HG03378 (cell line): ENCODE data around the gene SLC22A1.
"Not testable (repeated sequence)": the region's sequence is repeated elsewhere in the genome, so short reads cannot be mapped to it uniquely, and the experiment has no call there.

Experiments used
- ATAC-seq: cut with Tn5 transposase; IDR thresholded peaks from one replicate; pipeline ENCODE4 v1.9.1; 2021; ENCODE audit warnings: mild to moderate bottlenecking, moderate library complexity; ENCODE audit not compliant: unreplicated experiment

The SLC22A1 gene

DNA sequence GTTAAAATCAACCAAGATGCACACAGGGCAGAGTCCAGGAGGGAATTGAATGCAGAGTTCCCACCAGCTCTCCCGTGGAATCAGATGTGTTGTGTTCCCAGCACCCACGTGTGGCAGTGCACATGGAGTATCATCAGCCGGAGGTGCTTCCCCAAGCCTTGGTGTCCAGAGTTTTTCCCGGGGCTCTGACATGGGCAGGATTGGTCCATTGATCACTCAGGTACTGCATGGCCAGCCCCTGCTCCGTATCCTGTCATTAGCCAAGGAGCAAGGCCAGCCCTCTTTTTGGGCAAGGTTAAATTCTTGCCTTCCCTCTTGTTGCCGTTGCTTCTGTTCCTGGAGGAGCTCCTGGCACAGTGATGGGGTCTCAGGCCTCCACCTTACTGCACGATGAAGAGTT, 28.6 kb upstream of the SLC22A1 start:
- no peak for ATAC-seq

DNA sequence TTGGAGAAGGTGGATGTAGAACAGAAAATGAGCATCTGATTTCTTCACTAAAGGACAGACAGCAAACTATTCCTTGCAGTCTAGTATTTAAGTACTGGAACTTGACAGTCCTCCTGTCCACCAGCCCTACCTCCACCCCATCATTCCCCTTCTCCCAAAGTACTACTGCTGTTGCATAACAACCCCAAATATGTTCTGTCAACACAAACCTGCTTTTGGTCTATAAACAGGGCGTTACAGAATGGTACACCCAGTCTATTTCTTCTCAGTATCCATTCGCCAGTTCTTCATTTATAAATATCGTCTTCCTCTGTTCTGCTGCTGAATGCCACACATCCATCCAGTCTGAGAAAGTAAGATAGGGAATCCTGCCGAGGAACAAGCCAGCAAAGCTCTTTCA, 27.7 kb upstream of the SLC22A1 start:
- no peak for ATAC-seq

DNA sequence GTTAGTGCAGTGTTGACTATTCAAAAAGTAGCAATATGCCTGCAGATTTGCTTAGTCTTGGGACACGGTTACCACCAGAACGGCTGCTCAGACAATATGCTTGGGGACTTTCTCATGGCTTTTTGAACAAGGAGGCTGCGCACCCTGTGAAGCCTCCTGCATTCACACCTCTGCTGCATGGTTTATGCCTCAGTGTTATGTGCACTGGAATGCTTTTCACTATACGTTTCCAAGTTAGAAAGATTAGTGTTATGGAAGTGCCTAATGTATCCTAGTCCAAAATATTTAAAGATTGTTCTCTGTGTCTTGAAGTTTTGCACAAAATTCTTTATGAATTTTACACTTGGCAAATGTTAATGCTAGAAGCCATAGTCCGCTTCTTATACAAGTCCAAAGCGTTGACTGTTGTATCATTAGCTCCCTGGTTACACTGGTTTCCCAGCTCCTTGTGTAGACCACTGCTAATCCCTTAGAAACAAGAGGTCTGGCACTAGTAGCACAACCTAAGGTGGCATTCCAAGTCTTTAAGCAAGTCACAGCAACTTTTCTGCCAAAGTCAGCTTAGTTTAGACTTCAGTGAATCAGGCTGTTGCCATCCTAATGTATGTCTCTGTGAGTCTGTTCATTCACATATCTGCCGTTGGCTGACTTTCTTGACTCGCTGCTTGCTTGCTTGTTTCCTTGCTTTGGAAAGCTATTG, 26.3 kb upstream of the SLC22A1 start:
- no peak for ATAC-seq

DNA sequence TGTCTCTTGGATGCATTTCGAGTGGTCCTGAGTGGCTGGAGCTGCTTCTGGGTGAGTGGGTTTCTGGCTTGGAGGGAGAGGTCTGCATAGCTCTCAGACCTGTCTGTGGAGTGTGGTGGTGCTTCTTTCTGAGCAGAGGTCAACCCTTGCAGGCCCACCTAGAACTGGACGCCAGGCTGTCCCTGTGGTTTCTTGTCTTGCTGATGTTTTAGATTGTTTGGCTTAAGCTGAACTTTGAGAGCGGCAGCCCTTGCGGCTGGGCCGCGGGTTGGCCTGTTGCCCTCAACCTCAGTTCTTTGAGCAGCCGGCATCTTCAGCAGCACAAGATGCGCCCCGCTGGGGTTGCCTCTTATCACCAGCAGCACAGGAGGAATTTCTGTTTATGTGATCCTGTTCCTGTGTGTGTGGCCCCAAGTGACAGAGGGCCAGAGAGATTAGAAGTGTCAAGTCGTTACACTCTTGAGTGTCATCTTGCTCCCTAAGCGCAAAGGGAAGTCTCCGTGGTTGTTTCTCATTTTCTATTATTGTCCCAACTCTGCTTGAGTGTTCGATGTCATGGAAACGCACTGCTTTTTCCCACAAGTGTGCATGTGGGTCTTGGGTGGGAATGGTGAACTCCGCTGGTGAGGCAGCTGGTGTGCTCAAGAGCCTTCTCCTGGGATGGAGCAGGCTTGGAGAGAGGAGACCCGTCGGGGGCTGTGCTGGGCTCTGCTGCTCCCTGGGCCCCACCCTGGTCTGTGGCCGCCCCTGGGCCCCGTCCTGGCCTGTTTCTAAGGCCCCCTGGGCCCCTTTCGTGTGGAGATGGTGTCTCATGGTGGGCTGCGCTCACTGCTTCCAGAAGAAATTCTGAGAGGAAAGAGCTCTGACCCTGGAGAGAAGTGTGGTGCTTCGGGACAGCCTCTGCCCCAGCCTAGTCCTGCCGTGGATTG, 20.1 kb upstream of the SLC22A1 start:
- ATAC-seq: no peak

DNA sequence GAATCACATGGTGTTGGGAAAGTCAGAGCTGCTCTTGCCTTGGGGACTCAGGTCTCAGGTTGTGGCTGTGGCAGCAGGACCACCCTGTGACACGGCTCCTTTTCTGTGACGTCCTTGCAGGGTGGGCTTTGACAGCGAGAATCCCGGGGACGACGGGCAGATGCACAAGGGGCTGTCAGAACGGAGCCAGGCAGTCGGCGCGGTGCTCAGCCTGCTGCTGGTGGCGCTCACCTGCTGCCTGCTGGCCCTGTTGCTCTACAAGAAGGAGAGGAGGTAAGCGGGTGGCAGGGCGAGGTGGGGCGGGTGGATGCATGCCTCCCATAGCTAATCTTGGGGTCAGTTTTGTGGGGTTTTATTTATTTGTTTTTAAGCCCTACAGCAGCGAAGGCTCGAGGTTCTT, 19.2 kb upstream of the SLC22A1 start:
- no peak for ATAC-seq

DNA sequence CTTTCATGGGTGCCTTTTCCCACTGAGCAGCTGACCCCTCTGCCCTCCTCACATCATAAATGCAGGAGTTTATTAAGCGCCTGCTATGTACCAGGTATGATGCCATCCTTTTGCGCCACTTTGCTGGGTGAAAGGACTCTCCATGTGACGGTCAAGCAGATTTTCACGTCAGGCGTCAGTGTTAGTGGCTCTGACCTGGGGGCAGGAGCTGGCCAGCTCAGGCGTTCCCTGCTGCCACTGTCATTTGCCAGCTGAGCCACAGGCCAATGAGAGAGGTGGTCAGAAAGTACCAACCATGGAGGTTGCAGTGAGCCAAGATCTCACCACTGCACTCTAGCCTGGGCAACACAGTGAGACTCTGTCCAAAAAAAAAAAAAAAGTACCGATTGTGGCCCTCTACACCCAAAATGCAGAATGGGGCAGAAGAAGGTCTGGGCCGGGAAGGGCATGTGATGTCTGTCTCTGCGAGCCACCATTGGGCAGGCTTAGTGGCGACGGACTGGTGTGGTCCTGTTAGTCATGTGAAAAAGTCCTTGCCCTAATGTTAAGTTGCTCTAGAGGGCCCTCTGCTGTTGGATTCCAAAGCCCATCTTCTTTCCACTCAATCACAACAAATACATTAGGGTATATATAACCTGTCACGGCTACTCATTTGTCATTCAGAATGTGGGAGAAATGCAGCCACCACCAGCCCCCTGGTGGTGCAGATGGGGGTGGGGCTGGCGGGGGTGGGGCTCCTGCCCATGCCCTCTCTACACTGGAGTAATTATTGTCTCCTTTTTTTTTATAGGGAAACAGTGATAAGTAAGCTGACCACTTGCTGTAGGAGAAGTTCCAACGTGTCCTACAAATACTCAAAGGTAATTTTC, 18.4 kb upstream of the SLC22A1 start:
- no peak for ATAC-seq

DNA sequence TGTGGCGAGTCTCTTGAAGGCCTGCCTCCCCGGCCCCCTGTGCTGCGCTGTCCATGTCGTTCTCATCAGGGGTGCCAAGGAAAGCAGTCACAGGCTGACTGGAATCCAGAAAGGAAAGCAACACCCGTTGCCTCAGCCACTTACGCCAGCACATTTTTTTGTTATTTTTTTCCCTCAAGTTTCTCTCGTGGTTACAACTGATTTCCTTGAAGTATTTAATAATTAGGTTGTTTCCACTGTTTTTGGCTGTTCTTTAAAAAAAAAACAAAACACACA, 17.9 kb upstream of the SLC22A1 start:
- no peak for ATAC-seq

DNA sequence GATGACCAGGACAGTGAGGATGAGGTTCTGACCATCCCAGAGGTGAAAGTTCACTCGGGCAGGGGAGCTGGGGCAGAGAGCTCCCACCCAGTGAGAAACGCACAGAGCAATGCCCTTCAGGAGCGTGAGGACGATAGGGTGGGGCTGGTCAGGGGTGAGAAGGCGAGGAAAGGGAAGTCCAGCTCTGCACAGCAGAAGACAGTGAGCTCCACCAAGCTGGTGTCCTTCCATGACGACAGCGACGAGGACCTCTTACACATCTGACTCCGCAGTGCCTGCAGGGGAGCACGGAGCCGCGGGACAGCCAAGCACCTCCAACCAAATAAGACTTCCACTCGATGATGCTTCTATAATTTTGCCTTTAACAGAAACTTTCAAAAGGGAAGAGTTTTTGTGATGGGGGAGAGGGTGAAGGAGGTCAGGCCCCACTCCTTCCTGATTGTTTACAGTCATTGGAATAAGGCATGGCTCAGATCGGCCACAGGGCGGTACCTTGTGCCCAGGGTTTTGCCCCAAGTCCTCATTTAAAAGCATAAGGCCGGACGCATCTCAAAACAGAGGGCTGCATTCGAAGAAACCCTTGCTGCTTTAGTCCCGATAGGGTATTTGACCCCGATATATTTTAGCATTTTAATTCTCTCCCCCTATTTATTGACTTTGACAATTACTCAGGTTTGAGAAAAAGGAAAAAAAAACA, 16.6 kb upstream of the SLC22A1 start:
- no peak for ATAC-seq

DNA sequence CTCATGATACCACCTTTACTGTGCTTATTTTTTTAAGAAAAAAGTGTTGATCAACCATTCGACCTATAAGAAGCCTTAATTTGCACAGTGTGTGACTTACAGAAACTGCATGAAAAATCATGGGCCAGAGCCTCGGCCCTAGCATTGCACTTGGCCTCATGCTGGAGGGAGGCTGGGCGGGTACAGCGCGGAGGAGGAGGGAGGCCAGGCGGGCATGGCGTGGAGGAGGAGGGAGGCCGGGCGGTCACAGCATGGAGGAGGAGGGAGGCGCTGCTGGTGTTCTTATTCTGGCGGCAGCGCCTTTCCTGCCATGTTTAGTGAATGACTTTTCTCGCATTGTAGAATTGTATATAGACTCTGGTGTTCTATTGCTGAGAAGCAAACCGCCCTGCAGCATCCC, 15.6 kb upstream of the SLC22A1 start:
- ATAC-seq: no peak

DNA sequence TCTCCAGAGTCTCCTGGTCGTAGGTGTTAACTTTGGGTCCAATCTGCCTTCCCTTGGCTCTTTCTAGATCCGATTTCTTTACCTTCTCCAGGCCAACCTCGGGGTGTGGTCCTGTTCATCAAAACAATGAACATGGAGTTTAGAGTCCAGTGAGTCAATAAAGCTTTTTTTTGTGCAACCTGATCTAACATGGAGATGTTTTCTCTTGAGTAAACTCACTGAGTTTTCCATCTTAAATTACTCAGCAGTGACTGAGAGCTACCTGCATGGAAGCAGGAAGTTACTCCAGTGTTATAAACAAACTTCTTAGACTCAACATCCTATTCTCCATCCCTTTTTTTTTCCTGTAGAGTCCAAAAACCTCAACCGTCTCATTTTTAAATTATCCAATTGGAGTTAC, 14.9 kb upstream of the SLC22A1 start:
- ATAC-seq: no peak

DNA sequence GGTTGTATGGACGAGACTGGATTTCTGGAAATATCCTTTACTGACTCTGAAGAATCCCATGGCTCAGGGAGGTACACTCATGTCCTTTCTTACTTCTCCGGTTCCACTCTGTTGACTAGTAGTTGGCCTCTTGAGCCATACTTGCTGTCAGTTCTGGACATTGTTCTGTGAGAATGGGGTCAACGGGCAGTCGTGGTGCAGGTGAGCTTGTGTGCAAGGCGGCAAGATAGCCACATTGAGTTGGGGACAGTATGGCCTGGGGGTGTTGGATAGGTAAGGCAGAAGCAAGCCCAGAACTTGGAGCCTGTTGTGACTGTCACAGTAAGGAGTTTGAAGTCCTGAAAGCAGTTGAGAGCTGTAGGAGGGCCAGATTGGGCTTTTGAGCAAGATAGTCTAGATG, 13.5 kb upstream of the SLC22A1 start:
- ATAC-seq: no peak

DNA sequence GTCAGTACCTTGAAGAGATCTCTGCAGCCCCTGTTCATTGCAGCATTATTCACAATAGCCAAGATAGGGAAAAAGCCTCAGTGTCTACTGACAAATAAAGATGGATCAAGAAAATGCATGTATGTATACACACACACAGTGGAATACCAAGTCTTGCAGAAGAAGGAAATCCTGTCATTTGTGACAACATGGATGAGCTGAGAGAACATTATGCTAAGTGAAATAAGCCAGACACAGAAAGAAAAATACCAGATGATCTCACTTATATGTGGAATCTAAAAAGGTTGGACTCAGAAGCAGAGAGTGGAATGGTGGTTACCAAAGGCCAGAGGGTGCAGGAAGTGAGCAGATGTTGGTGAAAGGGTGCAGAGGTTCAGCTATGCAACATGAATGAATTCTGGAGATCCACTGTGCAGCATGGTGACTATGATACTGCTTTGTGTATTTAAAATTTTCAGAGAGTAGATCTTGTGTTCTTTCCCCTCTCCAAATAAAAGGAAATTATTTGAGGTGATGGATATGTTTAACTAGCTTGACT, 11.0 kb upstream of the SLC22A1 start:
- ATAC-seq: no peak

DNA sequence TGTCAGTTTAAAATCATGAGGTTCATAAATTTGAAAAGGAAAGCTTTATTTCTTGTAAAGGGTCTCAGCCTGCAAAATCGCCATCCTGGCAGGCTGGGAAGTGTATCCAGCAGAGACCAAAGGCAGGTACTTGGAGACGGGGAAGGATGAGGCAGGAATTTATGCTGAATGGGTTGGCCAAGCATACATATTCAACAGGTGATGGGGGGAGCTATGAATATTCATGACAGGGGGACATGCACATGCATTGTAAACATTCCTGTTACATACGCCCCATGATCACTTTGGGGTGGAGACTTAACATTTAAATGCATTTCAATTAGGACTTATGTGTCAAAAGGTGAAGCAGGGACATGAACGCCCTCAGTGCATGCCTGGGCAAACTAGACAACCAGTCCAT, 9.8 kb upstream of the SLC22A1 start:
- no peak for ATAC-seq

DNA sequence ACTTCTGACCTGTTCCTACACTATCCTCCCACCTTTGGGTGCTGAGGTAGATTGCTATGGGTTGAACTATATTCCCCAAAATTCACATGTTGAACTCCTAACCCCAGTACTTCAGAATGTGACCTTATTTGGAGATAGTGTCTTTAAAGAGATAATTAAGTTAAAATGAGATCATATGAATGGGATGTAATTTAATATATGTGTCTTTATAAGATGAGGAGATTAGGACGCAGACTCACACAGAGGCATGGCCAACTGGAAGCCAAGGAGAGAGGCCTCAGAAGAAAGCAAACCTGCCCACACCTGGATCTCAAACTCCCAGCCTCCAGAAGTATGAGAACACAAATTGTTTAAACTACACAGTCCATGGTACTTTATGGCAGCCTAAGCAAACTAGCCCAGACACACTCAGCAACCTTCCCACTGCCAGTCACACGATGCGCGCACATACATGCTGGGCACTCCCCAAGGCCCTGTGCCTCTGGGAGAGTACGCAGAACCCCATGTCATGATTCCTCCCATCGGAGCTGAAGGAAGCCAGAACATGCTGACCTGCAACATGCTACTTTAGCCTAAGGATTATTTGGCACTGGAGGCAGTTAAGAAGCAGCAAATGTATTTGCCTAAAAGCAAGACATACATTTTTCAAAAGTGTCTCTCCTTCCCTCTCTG, 8.9 kb upstream of the SLC22A1 start:
- ATAC-seq: no peak

DNA sequence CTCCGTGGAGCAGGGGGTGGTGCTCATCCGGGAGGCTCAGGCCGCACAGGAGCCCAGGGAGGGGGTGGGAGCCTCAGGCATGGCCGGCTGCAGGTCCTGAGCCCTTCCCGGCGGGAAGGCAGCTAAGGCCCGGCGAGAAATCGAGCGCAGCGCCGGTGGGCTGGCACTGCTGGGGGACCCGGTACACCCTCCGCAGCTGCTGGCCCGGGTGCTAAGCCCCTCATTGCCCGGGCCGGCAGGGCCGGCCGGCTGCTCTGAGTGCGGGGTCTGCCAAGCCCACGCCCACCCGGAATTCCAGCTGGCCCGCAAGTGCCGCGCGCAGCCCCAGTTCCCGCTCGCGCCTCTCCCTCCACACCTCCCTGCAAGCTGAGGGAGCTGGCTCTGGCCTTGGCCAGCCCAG, 7.1 kb upstream of the SLC22A1 start:
- ATAC-seq: not testable (repeated sequence)

DNA sequence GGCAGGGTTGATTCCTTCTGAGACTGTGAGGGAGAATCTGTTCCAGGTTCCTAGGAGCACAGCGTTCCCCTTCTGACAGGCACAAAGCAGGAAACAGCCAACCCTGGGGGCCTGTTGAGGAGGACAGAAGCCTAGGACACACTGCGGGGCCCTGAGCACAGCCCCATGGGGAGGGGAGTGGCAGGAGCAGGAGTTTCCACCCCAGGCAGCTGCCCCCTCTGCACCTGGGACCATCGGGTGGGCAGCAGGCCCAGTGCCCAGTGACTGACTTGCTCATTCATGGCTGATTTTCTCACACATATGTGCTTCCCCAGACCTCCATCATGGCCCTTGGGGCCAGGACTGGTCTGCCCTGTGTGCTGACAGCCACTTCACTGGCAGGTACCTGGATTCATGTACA, 6.2 kb upstream of the SLC22A1 start:
- no peak for ATAC-seq

DNA sequence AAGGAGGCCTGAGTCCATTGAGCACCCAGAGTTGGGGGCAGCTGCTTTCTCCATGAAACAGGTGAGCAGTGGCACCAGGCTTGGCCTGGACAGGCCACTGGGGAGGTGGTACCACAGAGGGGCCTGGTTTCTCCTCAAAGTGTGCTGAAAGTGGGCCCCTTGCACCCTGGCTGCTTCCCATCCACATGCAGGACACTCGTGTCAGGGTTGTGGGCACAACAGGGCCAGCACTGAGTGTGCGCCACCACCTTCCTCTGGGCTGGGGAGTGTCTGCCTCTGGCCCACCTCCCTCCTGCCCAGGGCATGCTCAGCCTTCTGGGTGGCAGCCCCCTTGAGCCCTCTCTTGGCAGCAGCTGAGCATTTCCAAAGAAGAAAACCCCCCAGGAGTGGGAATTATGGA, 5.2 kb upstream of the SLC22A1 start:
- no peak for ATAC-seq

DNA sequence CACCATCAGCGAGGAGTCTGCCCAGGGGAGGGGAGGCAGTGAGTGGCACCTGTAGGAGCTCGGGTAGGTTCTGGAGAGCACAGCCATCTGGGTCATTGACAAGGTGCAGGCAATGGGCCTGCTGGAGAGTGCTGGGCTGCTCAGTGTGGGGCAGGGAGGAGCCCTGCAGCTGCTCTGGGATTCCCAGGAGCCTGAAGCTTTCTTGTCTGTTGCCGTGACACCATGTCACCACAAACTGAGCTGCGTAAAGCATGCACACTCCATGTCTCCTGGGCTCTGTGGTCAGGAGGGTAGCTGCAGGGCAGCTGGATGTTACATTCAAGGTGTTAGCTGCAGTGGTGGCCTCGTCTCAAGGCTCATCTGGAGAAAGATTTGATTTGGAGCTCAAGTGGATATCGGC, 4.5 kb upstream of the SLC22A1 start:
- ATAC-seq: no peak

DNA sequence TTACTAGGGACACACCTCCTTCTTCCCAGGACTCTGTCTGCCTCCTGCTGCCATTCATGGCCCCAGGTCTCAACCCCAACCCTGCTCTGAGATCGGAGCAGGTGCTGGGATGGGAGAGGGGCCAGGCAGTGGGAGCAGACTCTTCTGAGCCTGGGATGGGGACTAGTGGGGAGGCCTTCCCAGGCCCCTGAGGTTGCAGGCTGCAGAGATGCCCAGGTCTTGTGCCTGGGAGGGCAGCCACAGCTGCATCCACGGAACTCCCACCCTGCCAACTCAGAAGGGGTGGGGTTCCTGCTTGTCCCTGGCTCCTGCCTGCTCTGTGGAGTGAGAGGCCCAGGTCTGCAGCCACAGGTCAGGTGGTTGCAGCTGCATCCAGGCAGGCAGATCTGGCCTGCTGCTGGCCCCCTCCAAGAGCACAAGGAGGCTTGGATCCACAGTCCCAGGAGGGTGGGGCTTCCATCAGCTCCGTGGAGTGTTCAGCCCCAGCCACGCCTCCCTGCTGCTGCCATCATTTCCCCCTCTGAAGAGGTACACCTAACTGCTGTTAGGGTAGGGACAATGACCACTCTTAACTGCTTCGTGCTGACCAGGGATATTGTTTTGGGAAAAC, 2.9 kb upstream of the SLC22A1 start:
- no peak for ATAC-seq

DNA sequence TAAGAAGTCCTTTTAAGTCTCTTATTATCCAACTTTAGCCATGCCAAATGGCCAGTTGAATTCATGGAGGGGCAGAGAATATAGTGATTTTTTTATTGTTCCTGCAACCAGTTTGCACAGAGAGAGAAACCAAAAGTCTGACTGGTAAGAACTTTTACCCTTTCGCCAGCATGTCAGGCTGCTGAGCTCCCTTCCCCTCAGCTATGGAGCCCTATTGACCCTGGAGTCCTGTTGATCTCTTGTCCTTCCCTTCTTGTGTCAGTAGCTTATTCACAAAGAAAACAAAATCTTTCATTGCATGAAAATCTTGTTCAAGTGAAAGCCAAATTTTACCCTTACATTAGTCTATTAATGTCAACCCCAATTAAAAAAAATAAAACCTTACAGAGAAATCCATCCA, 1.5 kb upstream of the SLC22A1 start:
- no peak for ATAC-seq
